Activated T-helper 17 cell treated with anti-CD3 and anti-CD28 coated beads, Interleukin-2, amount 50 U/mL, for 72 hours (primary cell): ENCODE measurements around the gene ZC3H13. TPM values are rescaled to one million over a fixed set of nuclear protein-coding genes. Genes with fewer than 3 reads are reported as not detected.
A peak's percentile ranks its signal among the peaks of the same experiment; 100 is the strongest.

Experiments
- ATAC-seq: fragments of 150-1000 bp; cut with Tn5 transposase; replicated peaks from 2 replicates; pipeline ENCODE4 v1.10.0; 2021; ENCODE audit warnings: mild to moderate bottlenecking, moderate library complexity
- H3K27ac Mint-ChIP-seq: one replicate; pipeline ENCODE4 v1.8.0; 2022; ENCODE audit warnings: mixed read lengths
- H3K27me3 Mint-ChIP-seq: one replicate; pipeline ENCODE4 v1.8.0; 2022; ENCODE audit warnings: mixed read lengths
- H3K36me3 Mint-ChIP-seq: one replicate; pipeline ENCODE4 v1.8.0; 2022; ENCODE audit warnings: low read depth, mild to moderate bottlenecking, mixed read lengths
- H3K4me1 Mint-ChIP-seq: one replicate; pipeline ENCODE4 v1.8.0; 2022; ENCODE audit warnings: mixed read lengths
- H3K4me3 Mint-ChIP-seq: one replicate; pipeline ENCODE4 v1.8.0; 2022; ENCODE audit warnings: mild to moderate bottlenecking, mixed read lengths
- H3K9me3 Mint-ChIP-seq: one replicate; pipeline ENCODE4 v1.8.0; 2022; ENCODE audit warnings: mixed read lengths
- total RNA-seq, 2 donors: library from RNA; stranded (reverse); gene quantifications; one replicate each; pipeline ENCODE4 v1.2.3, GENCODE V29; 2022

The ZC3H13 gene
- total RNA-seq = 10 to 100 TPM; 33.4 to 46.9 TPM

GRCh38 chr13:46052319-46053161 lies at the start of gene ZC3H13:
TSS of gene ZC3H13 (minus strand) at chr13:46052746. CDS start at chr13:46045507, 7,239 bp downstream.
- Mint-ChIP-seq H3K36me3 (peaks cover 6% of the 10 kb centered on the region), H3K4me1 (peaks cover 26% of the 10 kb centered on the region), H3K27ac (peak within 1 kb of the TSS; percentile 91), H3K4me3 (peak within 1 kb of the TSS; percentile 98), H3K9me3 (no peaks in the 10 kb centered on the region), H3K27me3 (peaks cover 7% of the 10 kb centered on the region)
- peak; percentile 100 for ATAC-seq

- Mint-ChIP-seq H3K4me3 (no peak overlapping the region), H3K4me1 (peaks cover 4% of the 10 kb centered on the region), H3K27ac (no peak overlapping the region), H3K27me3 (peaks cover 3% of the 10 kb centered on the region), H3K36me3 (no peaks in the 10 kb centered on the region), H3K9me3 (no peaks in the 10 kb centered on the region)
- ATAC-seq = no peak
Observed at GRCh38 chr13:46102255-46102605, 49.7 kb upstream of the ZC3H13 start.

GRCh38 chr13:46101484-46102254 lies 49.1 kb upstream of the ZC3H13 start:
- Mint-ChIP-seq H3K4me1 (no peaks in the 10 kb centered on the region), H3K4me3 (no peak overlapping the region), H3K27me3 (peaks cover 2% of the 10 kb centered on the region), H3K9me3 (no peaks in the 10 kb centered on the region), H3K27ac (no peak overlapping the region), H3K36me3 (no peaks in the 10 kb centered on the region)
- ATAC-seq = no peak

- Mint-ChIP-seq H3K27ac (no peak overlapping the region), H3K4me3 (no peak overlapping the region), H3K27me3 (peaks cover 6% of the 10 kb centered on the region), H3K4me1 (no peaks in the 10 kb centered on the region), H3K36me3 (no peaks in the 10 kb centered on the region), H3K9me3 (no peaks in the 10 kb centered on the region)
- no peak for ATAC-seq
Observed at GRCh38 chr13:46101002-46101401, 48.5 kb upstream of the ZC3H13 start.

DNA sequence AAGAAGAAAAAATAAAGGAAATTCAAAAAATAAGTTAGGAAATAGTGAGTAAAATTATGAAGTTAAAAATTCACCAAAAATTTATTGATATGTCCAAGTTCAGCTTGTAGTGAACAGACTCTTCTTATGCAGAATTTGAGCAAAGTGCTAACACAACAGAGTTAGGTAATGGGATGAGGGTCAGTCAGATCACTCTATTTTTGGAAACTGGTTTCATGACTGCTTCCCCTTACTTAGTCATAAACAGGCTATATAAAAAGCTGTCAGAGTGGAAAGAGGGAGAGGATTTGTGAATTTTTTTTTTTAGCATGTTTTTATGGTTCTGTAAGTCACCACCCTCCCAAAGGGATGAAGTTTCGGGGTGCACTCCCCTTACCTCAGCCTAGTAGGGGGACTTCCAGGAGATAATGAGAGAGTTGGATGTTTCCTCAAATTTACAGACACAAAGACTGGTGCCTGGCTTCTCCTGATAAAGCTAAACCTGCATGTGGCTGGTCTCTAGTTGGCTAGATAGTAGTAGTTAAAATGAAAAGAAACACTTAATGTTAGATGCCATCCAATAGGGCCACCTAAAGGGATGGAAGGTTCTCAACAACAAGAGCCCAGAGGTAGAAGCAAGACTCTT lies 47.8 kb upstream of the ZC3H13 start:
- no peak for ATAC-seq
- peaks cover 10% of the 10 kb centered on the region for H3K27me3 Mint-ChIP-seq
- no peak overlapping the region for H3K27ac Mint-ChIP-seq
- no peak overlapping the region for H3K4me3 Mint-ChIP-seq
- no peaks in the 10 kb centered on the region for H3K9me3 Mint-ChIP-seq
- no peaks in the 10 kb centered on the region for H3K36me3 Mint-ChIP-seq
- H3K4me1 Mint-ChIP-seq = no peaks in the 10 kb centered on the region

- Mint-ChIP-seq H3K9me3 (no peaks in the 10 kb centered on the region), H3K27ac (no peak overlapping the region), H3K36me3 (no peaks in the 10 kb centered on the region), H3K4me1 (no peaks in the 10 kb centered on the region), H3K4me3 (no peak overlapping the region), H3K27me3 (peaks cover 27% of the 10 kb centered on the region)
- no peak for ATAC-seq
Observed at GRCh38 chr13:46097663-46098062, 45.1 kb upstream of the ZC3H13 start.

GRCh38 chr13:46097015-46097414 lies 44.5 kb upstream of the ZC3H13 start:
- Mint-ChIP-seq H3K36me3 (no peaks in the 10 kb centered on the region), H3K27ac (no peak overlapping the region), H3K4me3 (no peak overlapping the region), H3K4me1 (no peaks in the 10 kb centered on the region), H3K9me3 (no peaks in the 10 kb centered on the region), H3K27me3 (peaks cover 34% of the 10 kb centered on the region)
- ATAC-seq = no peak

GRCh38 chr13:46094478-46094877 lies 41.9 kb upstream of the ZC3H13 start:
- no peak overlapping the region for H3K4me3 Mint-ChIP-seq
- H3K27ac Mint-ChIP-seq = no peak overlapping the region
- no peaks in the 10 kb centered on the region for H3K36me3 Mint-ChIP-seq
- no peak for ATAC-seq
- no peaks in the 10 kb centered on the region for H3K4me1 Mint-ChIP-seq
- H3K9me3 Mint-ChIP-seq = no peaks in the 10 kb centered on the region
- H3K27me3 Mint-ChIP-seq = peaks cover 39% of the 10 kb centered on the region

- Mint-ChIP-seq H3K9me3 (no peaks in the 10 kb centered on the region), H3K36me3 (no peaks in the 10 kb centered on the region), H3K4me1 (no peaks in the 10 kb centered on the region), H3K27me3 (peaks cover 21% of the 10 kb centered on the region), H3K27ac (no peak overlapping the region), H3K4me3 (no peak overlapping the region)
- no peak for ATAC-seq
Observed at GRCh38 chr13:46088821-46089562, 36.4 kb upstream of the ZC3H13 start.

GRCh38 chr13:46087481-46087880 lies 34.9 kb upstream of the ZC3H13 start:
- Mint-ChIP-seq H3K4me1 (no peaks in the 10 kb centered on the region), H3K27me3 (peaks cover 13% of the 10 kb centered on the region), H3K36me3 (no peaks in the 10 kb centered on the region), H3K27ac (no peak overlapping the region), H3K9me3 (no peaks in the 10 kb centered on the region), H3K4me3 (no peak overlapping the region)
- ATAC-seq = no peak

GRCh38 chr13:46086985-46087384 lies 34.4 kb upstream of the ZC3H13 start:
- Mint-ChIP-seq H3K4me1 (no peaks in the 10 kb centered on the region), H3K9me3 (no peaks in the 10 kb centered on the region), H3K4me3 (no peak overlapping the region), H3K36me3 (no peaks in the 10 kb centered on the region), H3K27ac (no peak overlapping the region), H3K27me3 (peaks cover 8% of the 10 kb centered on the region)
- ATAC-seq = no peak

GRCh38 chr13:46086421-46086922 lies 33.9 kb upstream of the ZC3H13 start:
- H3K27ac Mint-ChIP-seq = no peak overlapping the region
- no peaks in the 10 kb centered on the region for H3K4me1 Mint-ChIP-seq
- ATAC-seq = no peak
- no peaks in the 10 kb centered on the region for H3K9me3 Mint-ChIP-seq
- no peaks in the 10 kb centered on the region for H3K36me3 Mint-ChIP-seq
- peaks cover 7% of the 10 kb centered on the region for H3K27me3 Mint-ChIP-seq
- H3K4me3 Mint-ChIP-seq = no peak overlapping the region

GRCh38 chr13:46085737-46086136 lies 33.2 kb upstream of the ZC3H13 start:
- peaks cover 3% of the 10 kb centered on the region for H3K27me3 Mint-ChIP-seq
- H3K27ac Mint-ChIP-seq = no peak overlapping the region
- ATAC-seq = no peak
- H3K4me1 Mint-ChIP-seq = no peaks in the 10 kb centered on the region
- no peaks in the 10 kb centered on the region for H3K9me3 Mint-ChIP-seq
- no peak overlapping the region for H3K4me3 Mint-ChIP-seq
- H3K36me3 Mint-ChIP-seq = no peaks in the 10 kb centered on the region

- no peak for ATAC-seq
Observed at GRCh38 chr13:46082324-46082723, 29.8 kb upstream of the ZC3H13 start.

More at GRCh38 chr13:46082324-46082723, 29.8 kb upstream of the ZC3H13 start:
- H3K4me3 Mint-ChIP-seq = no peak overlapping the region
- H3K9me3 Mint-ChIP-seq = no peaks in the 10 kb centered on the region
- H3K27me3 Mint-ChIP-seq = no peaks in the 10 kb centered on the region
- no peaks in the 10 kb centered on the region for H3K36me3 Mint-ChIP-seq
- peaks cover 4% of the 10 kb centered on the region for H3K4me1 Mint-ChIP-seq
- H3K27ac Mint-ChIP-seq = no peak overlapping the region
